ENCODE measurements around the gene CD300LF.

The CD300LF gene

DNA sequence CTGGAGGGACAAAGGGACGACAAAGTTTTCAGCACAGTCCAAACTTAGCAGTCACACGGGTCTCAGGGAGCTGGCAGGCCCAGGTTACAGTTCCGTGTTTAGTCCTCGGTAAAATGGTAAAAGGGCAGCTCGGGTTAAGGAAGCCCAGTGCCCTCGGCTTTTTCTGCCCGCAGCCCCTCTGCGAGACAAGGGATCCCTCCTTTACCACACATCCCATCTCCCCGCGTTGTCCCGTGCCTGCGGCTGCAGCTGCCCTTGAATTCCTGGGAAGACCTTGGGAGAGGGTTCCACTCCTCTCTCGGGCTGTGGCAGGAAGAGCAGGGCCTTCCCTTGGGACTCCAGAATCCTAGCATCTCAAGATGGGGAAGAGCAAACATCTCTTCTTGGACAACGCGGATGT is 17.1 kb upstream of the CD300LF start:
- no peak for DNase-seq (ENCODE audit: low read depth)

GRCh38 chr17:74729368-74729767 is 16.6 kb upstream of the CD300LF start:
- no peak for DNase-seq (ENCODE audit: low read depth)

DNA sequence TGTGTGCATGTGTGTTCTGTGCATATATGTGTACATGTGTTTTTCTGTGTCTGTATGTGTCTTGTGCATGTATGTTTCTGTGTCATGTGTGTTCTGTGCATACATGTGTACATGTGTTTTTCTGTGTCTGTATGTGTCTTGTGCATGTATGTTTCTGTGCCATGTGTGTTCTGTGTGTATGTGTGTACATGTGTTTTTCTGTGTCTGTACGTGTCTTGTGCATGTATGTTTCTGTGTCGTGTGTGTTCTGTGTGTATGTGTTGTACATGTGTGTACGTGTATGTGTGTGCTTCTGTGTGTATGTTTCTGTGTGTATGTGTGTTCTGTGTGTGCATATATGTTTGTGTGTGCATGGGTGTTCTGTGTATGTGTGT is 16.0 kb upstream of the CD300LF start:
- DNase-seq (ENCODE audit: low read depth) = no peak

DNA sequence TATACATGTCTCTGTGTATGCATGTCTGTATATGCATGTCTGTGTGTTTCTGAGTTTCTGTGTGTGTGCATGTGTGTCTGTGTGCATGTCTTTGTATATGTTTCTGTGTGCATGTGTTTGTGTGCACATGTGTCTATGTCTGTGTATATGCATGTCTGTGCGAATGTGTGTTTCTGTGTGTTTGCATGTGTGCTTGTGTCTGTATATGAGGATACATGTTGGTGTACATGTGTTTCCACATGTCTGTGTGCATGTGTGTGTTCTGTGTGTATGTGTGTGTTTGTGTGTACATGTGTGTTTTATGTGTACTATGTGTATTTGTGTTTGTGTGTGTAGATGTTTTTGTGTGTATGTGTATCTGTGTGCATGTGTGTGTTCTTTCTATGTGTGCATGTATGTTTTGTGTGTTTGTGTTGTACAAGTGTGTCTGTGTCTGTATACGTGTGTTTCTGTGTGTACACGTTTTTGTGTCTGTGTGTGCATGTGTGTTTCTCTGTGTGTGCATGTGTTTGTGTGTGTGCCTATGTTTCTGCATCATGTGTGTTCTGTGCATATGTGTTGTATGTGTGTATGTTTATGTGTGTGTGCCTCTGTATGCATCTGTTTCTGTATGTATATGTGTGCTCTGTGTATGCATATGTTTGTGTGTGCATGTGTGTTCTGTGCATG is 15.4 kb upstream of the CD300LF start:
- DNase-seq (ENCODE audit: low read depth) = no peak

DNA sequence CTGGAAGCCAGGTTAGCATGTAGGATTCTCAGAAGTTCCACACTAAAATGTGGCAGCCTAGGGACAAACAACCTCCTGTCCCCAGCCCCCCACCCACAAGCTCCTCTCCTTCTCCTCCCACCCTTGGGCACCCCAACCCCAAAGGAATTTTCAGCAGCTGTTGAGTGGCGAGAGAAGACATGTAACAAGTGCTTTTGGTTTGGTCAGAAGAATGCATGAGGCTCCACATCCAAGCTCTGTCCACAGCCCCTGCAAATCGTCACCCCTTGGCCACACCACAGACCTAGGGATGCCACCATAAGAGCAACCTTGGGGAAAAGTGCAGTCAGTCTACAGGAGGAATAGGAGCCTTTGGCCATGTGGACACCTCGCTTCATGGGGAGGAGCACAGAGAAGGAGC is 12.4 kb upstream of the CD300LF start:
- no peak for DNase-seq (ENCODE audit: low read depth)

GRCh38 chr17:74723891-74724290 is 11.2 kb upstream of the CD300LF start:
- no peak for DNase-seq (ENCODE audit: low read depth)

DNA sequence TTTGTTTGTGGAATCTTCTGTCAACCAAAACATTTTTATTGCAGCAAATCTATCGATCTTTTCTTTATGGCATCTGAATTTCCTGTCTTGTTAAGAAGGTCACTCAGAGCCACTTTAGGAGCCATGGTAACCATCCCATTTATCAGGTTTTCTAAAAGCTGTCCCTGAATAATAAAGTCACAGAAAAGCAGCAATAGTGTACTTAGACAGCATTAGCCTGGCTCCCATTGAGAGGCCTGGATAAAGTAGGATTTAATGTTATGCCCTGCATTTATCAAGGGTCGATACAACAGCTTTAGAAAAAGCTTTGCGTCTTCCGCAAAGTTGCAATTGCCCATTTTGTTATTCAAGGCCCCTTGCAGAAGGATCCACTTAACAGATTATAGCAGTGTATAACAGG is 10.1 kb upstream of the CD300LF start:
- DNase-seq (ENCODE audit: low read depth) = no peak

DNA sequence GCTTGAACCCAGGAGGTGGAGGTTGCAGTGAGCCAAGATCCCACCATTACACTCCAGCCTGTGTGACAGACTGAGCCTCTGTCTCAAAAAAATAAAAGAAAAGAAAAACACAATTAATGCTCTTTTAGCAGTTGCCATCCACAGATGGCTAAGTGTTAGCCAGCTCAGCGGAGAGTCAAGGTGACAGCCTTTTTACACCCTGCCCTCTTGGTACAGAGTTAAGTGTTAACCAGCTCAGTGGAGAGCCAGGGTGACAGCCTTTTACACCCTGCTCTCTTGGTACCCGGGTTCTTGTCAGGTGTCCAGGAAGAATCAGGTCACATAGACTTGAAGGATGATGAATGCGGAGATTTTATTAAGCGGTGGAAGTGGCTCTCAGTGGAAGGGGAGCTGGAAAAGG is 7.8 kb upstream of the CD300LF start:
- DNase-seq (ENCODE audit: low read depth) = no peak

GRCh38 chr17:74715144-74715543 is 2.4 kb upstream of the CD300LF start:
- DNase-seq (ENCODE audit: low read depth) = no peak

- no peak for DNase-seq (ENCODE audit: low read depth)
Measured at GRCh38 chr17:74713171-74713755, 540 bp upstream of the CD300LF start.

DNA sequence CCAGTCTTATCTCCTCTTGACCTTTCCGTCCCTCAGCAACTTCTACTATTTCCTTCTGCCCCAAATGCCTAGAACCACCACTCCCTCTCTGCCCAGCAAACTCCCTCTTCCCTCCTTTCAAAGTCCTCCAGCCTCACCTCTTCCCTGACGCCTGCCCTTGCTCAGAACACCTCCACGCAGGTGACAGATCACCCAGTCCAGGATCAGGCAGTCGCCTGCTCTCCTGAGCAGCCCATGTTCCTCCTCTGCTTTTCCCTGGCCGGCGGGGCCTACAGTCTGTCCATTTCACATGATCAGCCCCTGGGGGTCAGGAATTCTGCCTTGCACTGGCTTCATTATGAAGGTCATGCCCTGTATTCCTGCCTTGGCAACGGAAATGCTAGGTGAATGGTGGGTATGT is 422 bp downstream of the CD300LF start:
- DNase-seq (ENCODE audit: low read depth) = no peak

DNA sequence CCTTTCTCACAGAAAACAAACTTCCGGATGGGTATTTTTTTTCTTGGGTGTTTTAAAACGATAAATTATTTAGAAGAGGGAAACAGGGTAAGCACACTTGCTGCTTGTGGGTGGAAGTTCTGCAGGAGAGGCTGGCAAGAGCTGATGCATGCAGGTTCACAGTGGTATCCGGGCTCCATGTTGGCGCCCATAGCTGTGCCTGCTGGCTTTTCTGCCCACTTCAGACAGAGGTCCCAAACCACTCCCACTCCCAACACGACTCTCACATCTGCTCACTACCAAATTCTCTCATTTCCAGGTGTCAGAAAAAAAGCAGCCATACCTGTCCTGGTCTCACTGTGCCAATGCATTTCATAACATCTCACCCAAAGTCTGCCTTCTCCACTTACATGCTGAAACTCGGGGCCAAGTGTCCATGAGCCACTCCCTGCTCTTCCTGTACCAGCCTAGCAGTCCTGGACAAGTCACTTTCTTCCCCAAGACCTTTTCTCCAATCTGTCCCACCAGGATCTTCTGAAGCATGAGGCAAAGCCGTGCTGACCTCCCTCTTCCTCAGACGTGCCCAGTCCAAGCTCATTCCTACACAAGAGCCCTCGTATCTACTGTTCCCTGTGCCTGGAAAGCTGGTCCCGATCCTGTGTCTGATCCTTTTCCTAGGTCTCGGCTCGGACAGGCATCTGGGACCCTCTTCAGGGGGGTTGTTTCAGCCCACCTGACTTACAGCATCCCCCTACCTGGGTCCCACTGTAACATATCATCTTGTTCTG is 1.5 kb downstream of the CD300LF start:
- DNase-seq (ENCODE audit: low read depth) = no peak

DNA sequence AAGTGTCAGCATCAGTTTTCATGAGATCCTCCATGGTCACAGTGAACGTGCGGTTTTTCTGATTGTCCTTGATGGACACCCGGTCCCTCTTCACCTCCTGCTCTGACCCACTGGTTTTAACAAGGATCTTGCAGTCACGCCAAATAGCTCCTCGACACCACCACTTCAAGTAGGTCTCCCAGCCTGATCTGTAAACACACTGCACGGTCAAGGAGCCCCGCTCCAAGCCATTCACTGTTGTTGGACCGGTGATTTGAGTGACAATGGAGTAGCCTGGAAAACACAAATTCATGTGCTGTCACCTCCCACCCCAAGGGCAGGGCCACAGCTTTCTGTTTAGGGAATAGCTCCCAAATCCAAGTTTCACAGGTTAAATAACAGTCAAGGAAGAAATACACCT is 8.2 kb downstream of the CD300LF start:
- DNase-seq (ENCODE audit: low read depth) = no peak

DNA sequence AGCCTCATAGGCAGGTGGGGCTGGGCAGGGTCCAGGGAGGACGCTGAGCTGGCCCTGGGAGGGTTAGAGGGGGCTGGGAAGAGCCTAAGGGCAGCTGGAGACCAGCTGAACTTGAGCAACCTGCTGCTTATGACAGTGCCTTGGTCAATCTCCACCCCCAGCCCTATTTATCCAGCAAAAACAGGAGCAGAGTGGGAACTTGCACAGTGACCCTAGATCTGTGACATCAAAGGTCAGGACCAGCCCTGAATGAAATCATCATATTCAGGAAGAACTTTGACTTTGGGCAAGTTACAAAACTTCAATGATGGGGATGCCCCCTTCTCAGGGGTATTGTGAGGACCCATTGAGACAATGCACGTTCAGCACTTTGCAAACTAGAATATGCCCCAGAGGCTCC is 9.4 kb downstream of the CD300LF start:
- DNase-seq (ENCODE audit: low read depth) = no peak

GRCh38 chr17:74702116-74702871 is 10.4 kb downstream of the CD300LF start:
- DNase-seq (ENCODE audit: low read depth) = no peak

DNA sequence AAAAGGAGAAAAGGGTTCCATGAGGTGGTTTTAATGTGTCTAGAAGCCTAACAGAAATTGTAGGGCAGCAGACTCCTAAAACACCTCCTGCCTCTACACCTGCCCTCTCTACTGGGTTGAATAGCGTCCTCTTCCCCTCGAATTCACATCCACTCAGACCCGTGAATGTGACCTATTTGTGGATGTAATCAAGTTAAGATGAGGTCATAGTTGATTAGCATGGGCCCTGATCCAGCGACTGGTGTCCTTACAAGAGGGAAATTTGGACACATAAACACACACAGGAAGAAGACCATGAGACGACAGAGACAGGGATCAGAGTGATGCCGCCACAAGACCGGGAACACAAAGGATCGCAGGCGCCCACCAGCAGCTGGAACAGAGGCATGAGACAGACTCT is 13.5 kb downstream of the CD300LF start:
- DNase-seq (ENCODE audit: low read depth) = no peak

DNA sequence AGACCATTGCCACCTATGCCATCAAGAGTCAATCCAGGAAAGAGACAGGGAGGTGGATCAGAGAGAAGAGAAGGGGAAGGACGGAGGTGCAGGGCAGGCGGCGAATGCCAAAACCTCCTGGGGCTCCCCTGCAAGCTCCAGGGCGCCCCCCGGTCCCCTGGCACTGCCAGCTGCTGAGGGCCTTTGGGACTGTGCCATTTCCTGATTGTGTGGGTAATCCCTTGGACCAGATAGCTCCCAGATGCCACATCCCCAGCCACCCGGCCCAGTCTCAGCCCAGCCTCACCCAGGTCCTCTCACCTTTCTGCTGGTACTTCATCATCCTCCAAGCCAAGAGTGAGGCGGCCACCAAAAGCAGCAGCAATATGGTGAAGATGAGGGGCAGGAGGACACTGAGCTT is 14.7 kb downstream of the CD300LF start:
- DNase-seq (ENCODE audit: low read depth) = no peak

GRCh38 chr17:74697515-74697914 is 15.2 kb downstream of the CD300LF start:
- DNase-seq (ENCODE audit: low read depth) = no peak

DNA sequence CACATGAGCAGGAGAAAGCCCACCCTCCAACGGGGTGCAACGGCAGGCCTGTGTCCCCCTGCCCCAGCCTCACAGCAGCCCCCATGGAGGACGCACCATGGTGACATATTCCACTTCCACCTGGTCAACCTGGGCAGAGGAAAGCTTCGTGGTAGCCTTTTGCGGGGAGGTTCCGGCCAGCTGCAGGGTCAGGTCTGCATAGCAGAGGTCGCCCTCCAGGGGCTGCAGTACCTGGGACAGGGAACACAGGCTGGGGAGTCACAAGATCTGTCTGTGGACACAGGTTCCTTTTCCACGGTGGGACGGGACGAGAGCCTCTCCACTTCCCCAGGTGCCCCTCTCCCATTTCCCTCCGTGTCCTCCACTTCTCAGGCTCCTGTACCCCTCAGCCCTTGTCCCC is 17.1 kb downstream of the CD300LF start:
- DNase-seq (ENCODE audit: low read depth) = no peak

DNA sequence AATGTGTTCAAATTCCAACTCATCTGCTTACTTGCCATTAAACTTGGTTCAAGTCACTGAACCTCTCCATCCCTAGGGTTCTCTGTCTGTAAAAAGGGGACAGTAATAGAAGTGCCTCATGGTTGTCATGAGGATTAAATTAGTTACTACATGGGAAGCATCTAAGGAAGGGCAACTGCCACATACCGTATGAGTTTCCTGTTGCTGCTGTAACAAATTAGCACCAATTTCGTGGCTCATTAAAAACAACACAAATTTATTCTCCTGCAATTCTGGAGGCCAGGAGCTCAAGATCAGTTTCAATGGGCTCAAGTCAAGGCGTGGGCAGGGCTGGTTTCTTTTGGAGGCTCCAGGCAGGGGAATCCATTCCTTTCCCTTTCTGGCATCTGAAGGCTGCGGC is 18.6 kb downstream of the CD300LF start:
- DNase-seq (ENCODE audit: low read depth) = no peak

DNA sequence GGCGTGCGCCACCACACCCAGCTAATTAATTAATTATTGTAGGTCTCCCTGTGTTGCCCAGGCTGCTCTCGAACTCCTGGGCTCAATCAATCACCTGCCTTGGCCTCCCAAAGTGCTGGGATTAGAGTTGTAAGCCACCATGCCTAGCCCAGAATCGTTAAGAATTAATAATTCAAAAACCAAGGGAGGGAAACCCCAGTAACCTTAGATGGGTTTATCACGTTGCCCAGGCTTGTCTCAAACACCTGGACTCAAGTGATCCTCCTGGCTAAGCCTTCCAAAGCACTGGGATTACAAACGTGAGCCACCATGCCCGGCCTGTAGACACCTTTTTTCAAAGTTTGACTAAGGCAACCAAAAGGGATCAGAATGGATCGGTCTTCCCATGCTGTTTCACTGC is 21.6 kb downstream of the CD300LF start:
- DNase-seq (ENCODE audit: low read depth) = no peak

GRCh38 chr17:74690409-74690825 is 22.3 kb downstream of the CD300LF start:
- no peak for DNase-seq (ENCODE audit: low read depth)

DNA sequence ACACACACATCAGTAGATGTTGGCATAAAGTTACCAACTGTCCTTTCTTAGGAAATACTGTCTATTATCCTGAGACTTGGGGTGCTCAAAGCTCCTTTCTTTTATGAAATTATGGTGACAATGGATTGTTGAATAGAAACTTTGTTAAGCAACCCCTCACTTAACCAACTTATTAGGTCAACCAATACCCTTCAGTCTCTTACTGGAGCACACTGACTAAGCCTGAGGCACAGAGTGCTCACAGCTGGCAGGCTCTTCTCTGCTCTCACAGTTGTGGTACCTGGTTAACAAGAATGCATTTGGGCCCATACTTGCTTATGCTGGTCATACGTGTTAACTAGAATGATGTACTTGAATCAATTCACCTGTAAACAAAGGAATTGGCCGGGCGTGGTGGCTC is 24.8 kb downstream of the CD300LF start:
- no peak for DNase-seq (ENCODE audit: low read depth)

Data from ELR (cell line).